Mesodermal cell (in vitro differentiated cells): ENCODE results near the gene C16orf74.
A peak's percentile ranks its signal among the peaks of the same experiment; 100 is the strongest.

Experiments
- H3K27ac ChIP-seq: 2 replicates; pipeline ENCODE4 v1.7.0; 2013; ENCODE audit warnings: mild to moderate bottlenecking, low read depth, low read length, moderate library complexity; ENCODE audit not compliant: severe bottlenecking
- H3K36me3 ChIP-seq: 2 replicates; pipeline ENCODE4 v1.7.1; 2013; ENCODE audit warnings: mild to moderate bottlenecking, low read length, moderate library complexity; ENCODE audit not compliant: control insufficient read depth, insufficient read depth
- H3K4me1 ChIP-seq: one replicate; pipeline ENCODE4 v1.7.1; 2013; ENCODE audit warnings: mild to moderate bottlenecking, low read length; ENCODE audit not compliant: insufficient read depth, control insufficient read depth, poor library complexity, severe bottlenecking
- H3K4me3 ChIP-seq: 2 replicates; pipeline ENCODE4 v1.7.0; 2013; ENCODE audit warnings: low read length, control low read depth, mild to moderate bottlenecking; ENCODE audit not compliant: insufficient read depth, poor library complexity, severe bottlenecking; ENCODE audit errors: extremely low read depth
- H3K9me3 ChIP-seq: 2 replicates; pipeline ENCODE4 v1.7.1; 2013; ENCODE audit warnings: mild to moderate bottlenecking, low read length, moderate library complexity; ENCODE audit not compliant: control insufficient read depth
- WGBS, 2 experiments: methylation state at CpG; one replicate each; pipeline ENCODE4 v1.1.5; 2013; ENCODE audit warnings: missing lambda C conversion rate in 2 of 2; ENCODE audit not compliant: insufficient coverage in 2 of 2; 5-methylcytosine and 5-hydroxymethylcytosine counted together

Gene C16orf74

DNA sequence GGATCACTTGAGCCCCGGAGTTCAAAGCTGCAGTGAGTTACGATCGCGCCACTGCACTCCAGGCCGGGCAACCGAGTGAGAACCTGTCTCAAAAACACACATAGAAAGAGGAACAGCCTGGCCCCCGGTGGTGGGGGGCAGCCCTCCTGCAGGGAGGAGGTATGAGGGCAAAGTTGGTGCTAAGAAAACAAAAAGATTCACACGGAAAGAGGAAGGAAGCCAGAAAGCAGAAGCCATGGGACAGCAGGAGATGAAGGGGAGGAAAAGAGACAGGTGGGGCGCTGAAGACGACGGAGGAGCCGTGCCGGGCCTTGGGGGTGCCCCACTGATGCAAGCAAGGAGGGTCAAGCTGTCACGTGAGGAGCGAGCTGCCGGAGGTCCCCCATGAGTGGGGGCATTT lies 8.2 kb upstream of the C16orf74 start:
- Histone ChIP-seq H3K4me1 (peaks cover 6% of the 10 kb centered on the region), H3K4me3 (no peak overlapping the region), H3K27ac (no peak overlapping the region), H3K36me3 (no peaks in the 10 kb centered on the region), H3K9me3 (no peaks in the 10 kb centered on the region)
- 85 to 95% methylated on average over 7 to 11 of the region's 16 CpGs for WGBS, 2 experiments

DNA sequence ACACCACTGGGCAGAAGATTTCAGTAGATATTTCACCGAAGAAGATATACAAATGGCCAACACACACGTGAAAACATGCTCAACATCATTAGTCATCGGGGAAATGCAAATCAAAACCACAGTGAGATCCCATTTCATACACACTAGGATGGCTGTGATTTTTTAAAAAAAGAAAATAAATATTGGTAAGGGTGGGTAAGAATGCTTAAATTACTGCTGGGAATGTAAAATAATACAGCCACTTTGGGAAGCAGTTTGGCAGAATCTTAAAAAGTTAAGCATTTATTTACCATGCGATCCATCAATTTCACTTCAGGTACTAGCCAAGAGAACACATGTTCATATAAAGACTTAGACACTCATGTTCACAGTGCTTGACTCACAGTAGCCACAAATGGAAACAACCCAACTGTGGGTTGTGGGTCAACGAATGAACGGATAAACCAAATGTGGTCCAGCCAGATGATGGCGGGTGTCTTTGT lies 6.5 kb upstream of the C16orf74 start:
- Histone ChIP-seq H3K4me1 (peaks cover 21% of the 10 kb centered on the region), H3K9me3 (no peaks in the 10 kb centered on the region), H3K36me3 (no peaks in the 10 kb centered on the region), H3K4me3 (no peak overlapping the region), H3K27ac (no peak overlapping the region)
- 92 to 95% methylated on average over 4 to 6 of the region's 7 CpGs for WGBS, 2 experiments

DNA sequence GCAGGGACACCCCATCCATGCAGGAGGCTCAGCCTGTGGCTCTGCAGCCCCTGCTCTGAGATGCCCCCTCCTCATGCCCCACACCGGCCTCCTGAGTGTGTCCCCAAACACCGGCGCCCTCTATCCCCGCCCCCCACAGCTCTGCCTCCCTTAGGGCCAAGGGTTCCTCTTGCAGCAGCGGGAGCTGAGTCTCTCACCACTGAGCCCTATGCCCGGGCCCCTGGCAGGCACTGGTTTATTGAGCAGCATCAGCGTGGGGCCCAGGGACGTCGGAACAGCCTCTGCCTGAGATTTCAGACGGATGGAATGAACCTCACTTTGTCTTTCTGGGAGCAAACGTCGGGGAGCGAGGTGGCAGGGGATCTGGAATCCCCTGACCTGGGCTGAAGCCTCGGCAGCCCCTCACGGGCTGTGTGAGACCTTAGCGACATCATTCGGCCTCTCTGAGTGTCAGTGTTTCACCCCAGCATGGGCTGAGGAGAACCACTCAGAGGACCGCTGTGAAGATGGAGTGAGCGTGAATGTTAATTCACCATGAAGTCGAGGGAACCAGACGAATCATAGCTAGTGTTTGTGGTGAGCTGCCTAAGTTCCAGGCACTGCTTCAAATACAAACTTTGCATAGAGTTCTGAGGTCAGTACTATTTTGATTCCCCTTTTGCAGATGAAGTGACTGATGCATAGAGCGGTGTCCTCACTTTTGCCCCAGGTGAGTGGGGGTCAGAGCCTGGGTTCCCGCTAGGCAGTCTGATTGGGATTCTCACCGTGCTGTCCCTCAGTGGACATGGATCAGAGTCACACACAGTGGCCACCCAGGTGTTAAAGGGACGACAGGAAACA lies 5.3 kb upstream of the C16orf74 start:
- Histone ChIP-seq H3K36me3 (no peaks in the 10 kb centered on the region), H3K27ac (no peak overlapping the region), H3K4me1 (peaks cover 30% of the 10 kb centered on the region), H3K9me3 (no peaks in the 10 kb centered on the region), H3K4me3 (no peak overlapping the region)
- WGBS, 2 experiments = 78 to 81% methylated on average over 24 to 25 of the region's 25 CpGs

DNA sequence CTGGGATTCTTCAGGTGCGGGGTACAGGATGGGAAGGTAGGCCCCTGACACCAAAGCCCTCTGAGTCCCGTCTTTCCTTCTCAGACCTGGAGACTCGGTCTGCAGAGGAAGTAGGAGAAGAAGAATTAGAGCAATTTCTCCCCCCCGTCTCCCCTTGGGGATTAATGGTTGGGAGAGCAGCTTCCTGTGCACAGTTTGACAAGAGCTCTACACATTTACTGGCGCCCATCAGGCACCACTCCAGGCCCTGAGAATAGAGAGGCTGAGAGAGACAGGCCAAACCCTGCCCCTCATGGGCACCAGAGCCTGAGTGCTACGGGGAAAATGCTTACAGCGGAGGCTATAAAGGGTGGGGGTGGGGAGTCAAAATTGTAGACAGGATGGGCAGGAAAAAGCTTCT lies 3.5 kb upstream of the C16orf74 start:
- Histone ChIP-seq H3K27ac (no peak overlapping the region), H3K9me3 (no peaks in the 10 kb centered on the region)
- 81 to 86% methylated on average over 4 to 5 of the region's 7 CpGs for WGBS, 2 experiments

DNA sequence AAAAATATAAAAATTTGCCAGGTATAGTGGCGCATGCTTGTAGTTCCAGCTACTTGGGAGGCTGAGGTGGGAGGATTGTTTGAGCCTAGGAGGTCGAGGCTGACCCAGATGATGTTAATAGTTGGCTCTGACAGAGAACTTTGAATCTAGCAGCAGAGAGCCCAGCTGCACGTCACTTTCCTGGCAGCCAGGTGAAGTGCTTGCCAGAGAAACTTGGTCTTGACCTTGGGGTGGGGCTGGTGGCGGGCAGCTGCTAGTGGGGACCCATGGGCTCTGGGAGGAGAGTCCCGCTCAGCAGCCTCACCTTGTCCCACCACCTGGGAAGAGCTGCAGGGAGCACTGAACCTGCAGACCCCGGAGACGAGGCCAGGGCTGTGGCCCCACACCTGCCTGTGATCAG lies 3.1 kb upstream of the C16orf74 start:
- WGBS, 2 experiments = 93 to 97% methylated on average over 5 to 6 of the region's 7 CpGs

More for the DNA sequence above, 3.5 kb upstream of the C16orf74 start:
- Histone ChIP-seq H3K4me3 (no peak overlapping the region), H3K36me3 (no peaks in the 10 kb centered on the region), H3K4me1 (peaks cover 30% of the 10 kb centered on the region)

DNA sequence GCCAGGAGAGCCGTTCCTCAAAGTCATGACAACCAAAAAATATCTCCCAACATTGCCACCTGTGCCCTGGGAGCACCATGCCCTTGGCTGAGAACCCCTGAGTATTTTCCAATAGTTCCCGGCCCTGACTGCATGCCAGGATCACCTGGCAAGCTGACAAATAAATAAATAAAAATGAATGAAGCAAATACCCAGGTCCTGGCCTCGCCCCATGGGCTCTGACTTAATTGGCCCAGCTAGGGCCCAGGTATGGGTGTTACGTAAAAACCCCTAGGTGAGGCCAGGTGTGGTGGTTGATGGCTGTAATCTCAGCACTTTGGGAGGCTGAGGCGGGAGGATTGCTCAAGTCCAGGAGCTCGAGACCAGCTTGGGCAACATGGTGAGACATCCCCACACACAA lies 2.7 kb upstream of the C16orf74 start:
- H3K27ac ChIP-seq = no peak overlapping the region
- H3K9me3 ChIP-seq = no peaks in the 10 kb centered on the region
- no peak overlapping the region for H3K4me3 ChIP-seq
- H3K36me3 ChIP-seq = no peaks in the 10 kb centered on the region
- 86 to 90% methylated on average over 1 to 5 of the region's 6 CpGs for WGBS, 2 experiments
- peaks cover 30% of the 10 kb centered on the region for H3K4me1 ChIP-seq

More for the DNA sequence above, 3.1 kb upstream of the C16orf74 start:
- Histone ChIP-seq H3K36me3 (no peaks in the 10 kb centered on the region), H3K4me3 (no peak overlapping the region), H3K27ac (no peak overlapping the region), H3K9me3 (no peaks in the 10 kb centered on the region), H3K4me1 (peaks cover 30% of the 10 kb centered on the region)

DNA sequence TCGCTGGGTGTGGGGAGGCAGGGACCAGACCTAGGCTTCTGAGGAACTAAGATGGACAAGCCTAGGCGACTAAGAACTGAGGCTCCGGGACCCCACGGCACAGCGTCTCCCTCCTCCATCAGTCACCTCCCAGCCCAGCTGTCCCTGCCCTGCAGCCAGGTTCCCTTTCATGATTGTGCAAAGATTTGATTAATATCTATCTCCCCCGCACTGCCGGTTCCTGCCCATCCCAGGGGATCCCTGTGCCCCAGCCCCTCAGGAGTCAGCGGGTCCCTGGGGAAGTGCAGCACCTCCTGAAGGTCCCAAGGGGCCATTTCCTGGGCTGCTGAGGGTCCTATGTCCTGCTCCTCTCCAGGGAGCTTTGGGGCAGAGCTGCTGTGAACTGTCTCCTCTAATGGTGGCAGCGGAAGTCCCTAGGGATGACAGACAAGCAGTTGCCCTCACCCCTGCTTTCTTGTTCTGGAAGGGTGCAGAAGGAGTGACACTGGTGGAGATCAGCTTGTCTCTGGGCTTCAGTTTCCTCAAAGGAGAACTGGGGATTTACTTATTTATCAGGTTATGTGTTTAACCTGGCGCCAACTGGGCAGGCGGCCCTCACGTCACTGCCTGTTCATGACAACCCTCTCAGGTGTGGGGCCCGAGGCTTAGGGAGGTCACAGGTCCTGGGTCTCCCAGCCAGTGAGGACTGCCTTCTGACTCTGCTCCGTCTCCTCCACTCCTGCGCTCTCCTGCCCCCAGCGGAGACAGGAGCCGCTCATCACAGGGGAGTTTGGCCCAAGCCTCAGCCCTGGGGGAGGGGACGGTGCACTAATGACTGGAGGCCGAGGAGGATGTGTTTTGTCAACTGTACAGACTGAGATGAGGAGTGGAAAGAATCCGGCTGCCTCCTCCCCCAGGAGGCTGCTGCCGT lies 1.9 kb upstream of the C16orf74 start:
- Histone ChIP-seq H3K4me3 (no peak overlapping the region), H3K36me3 (no peaks in the 10 kb centered on the region), H3K4me1 (peaks cover 30% of the 10 kb centered on the region), H3K9me3 (no peaks in the 10 kb centered on the region), H3K27ac (no peak overlapping the region)
- 42 to 51% methylated on average over 13 to 19 of the region's 21 CpGs for WGBS, 2 experiments

DNA sequence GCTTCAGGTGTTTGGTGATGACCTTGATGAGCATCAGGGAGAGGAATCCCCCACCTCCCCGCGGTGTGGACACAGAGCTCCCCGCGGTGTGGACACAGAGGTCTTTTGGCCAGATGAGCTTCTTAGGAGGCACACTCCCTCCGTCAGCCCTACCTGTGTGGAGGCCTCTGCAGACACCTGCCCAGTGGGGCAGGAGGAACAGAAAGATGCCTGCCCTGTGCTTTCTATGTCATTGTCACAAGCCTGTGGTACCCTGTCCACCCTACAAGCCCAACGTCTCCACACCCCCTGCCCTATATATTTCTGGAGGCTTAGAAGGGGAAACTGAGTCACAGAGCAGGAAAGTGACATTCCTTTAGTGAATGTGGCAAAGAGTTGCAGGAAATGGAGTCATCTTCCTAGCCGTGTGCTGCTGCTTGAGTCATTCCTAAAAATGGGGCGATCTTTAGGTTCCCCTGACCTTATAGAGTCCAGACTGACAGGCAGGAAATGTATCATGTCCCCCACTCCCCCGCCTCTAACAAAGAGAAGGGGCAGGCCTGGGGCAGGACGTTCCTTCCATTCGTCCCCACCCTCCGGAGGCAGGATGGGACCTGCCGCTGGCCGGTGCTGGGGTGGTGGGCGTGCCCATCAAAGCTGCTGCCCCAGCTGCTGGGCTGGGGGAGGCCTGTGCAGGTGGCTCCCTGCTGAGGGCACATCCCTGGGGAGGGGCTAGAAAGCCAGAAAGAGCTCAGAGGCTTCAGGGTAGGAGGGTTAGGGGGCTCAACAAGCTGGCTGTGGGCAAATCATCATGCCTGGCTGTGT lies 1.0 kb upstream of the C16orf74 start:
- no peaks in the 10 kb centered on the region for H3K36me3 ChIP-seq
- no peaks in the 10 kb centered on the region for H3K9me3 ChIP-seq
- WGBS, 2 experiments = 20 to 26% methylated on average over 11 to 12 of the region's 15 CpGs
- peak overlapping the region; percentile 31 for H3K4me3 ChIP-seq
- H3K4me1 ChIP-seq = peaks cover 30% of the 10 kb centered on the region
- no peak overlapping the region for H3K27ac ChIP-seq

DNA sequence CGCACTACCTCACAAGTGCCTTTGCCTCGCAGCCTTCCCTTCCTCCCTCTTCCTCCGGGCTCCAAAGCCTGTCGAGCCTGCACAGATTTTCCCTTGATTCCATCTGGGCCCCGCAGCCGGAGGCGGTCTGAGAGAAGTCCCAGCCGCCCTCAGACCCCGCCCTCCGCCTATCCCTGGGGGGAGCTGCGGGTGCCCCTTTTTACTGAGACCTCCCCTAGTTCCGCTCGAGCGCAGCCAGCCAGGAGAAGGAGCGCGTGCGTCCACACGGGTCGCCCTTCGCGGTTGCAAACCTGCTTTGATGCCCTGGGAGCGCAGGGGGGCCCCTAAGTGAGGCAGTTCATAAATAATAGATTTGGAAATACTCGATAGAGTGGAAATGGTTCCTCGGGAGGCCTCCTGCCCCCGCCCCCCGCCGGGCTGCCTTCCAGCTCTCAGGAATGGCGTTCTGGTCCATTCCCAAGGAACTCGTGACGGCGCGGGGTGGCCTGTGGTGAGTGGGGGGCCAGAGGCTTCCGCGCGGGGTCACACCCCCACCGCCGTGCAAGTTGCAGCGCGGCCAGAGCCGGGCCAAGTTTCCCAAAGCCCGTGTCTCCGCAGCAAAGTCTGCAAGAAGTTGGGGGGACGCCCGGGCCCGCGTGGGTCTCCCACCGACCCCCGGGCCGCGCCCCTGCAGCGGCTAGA lies 610 bp downstream of the C16orf74 start:
- 2 to 3% methylated on average over 49 to 51 of the region's 51 CpGs for WGBS, 2 experiments
- Histone ChIP-seq H3K4me1 (peaks cover 33% of the 10 kb centered on the region), H3K4me3 (peak overlapping the region; percentile 54), H3K27ac (no peak overlapping the region), H3K36me3 (no peaks in the 10 kb centered on the region), H3K9me3 (no peaks in the 10 kb centered on the region)

DNA sequence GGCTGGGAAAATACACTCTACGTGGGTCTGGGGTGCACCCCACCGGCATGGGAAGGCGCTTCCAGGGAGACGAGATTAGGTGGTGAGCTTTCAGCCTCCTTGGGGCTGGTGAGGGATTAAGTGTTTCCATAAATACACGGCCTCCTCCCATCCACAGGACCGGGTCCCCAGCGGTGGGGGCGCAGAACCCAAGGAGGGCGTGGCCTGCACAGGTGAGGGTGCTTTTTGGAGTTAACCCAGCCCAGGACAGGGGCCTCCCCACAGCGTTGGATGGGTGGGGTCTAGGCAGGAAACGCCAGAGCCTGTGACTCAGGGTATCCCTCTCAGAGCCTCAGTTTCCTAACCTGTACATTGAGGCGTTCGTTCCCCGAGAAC lies 1.1 kb downstream of the C16orf74 start:
- peak overlapping the region; percentile 54 for H3K4me3 ChIP-seq
- 35 to 36% methylated on average over 8 to 13 of the region's 14 CpGs for WGBS, 2 experiments
- no peaks in the 10 kb centered on the region for H3K36me3 ChIP-seq
- H3K4me1 ChIP-seq = peaks cover 33% of the 10 kb centered on the region
- no peak overlapping the region for H3K27ac ChIP-seq
- no peaks in the 10 kb centered on the region for H3K9me3 ChIP-seq
